WERI-Rb-1 (cell line): ENCODE results near the gene AGPAT1.

Source experiments
- DNase-seq: peaks from one replicate; pipeline ENCODE4 v3.0.0-alpha.2; 2020
- H3K27ac ChIP-seq: fragments of 250-450 bp; sonication (Bioruptor Pico); 2 replicates; pipeline ENCODE4 v1.5.1; 2020; ENCODE audit warnings: mild to moderate bottlenecking, moderate library complexity
- H3K27me3 ChIP-seq: fragments of 250-450 bp; sonication (Bioruptor Pico); 2 replicates; pipeline ENCODE4 v1.5.1; 2021; ENCODE audit warnings: mild to moderate bottlenecking, low read depth, moderate library complexity; ENCODE audit not compliant: insufficient read depth, severe bottlenecking
- H3K36me3 ChIP-seq: fragments of 250-450 bp; sonication (Bioruptor Pico); 2 replicates; pipeline ENCODE4 v1.5.1; 2020; ENCODE audit warnings: mild to moderate bottlenecking, moderate library complexity
- H3K4me3 ChIP-seq: 2 replicates; pipeline ENCODE4 v1.5.1; 2011; ENCODE audit warnings: low read depth, mild to moderate bottlenecking, control low read depth, low read length
- H3K9me3 ChIP-seq: fragments of 250-450 bp; sonication (Bioruptor Pico); 2 replicates; pipeline ENCODE4 v1.5.1; 2021; ENCODE audit warnings: mild to moderate bottlenecking, moderate library complexity; ENCODE audit not compliant: severe bottlenecking
- TF ChIP-seq, protein P1 (sequence below): IDR thresholded peaks from 2 replicates; pipeline ENCODE4 v1.5.1; 2011; ENCODE audit warnings: low read depth, mild to moderate bottlenecking, control low read depth, inconsistent platforms, low read length

Gene AGPAT1

GRCh38 chr6:32166411-32167061, 9.3 kb downstream of the AGPAT1 start:
- TF ChIP-seq, protein P1, sequence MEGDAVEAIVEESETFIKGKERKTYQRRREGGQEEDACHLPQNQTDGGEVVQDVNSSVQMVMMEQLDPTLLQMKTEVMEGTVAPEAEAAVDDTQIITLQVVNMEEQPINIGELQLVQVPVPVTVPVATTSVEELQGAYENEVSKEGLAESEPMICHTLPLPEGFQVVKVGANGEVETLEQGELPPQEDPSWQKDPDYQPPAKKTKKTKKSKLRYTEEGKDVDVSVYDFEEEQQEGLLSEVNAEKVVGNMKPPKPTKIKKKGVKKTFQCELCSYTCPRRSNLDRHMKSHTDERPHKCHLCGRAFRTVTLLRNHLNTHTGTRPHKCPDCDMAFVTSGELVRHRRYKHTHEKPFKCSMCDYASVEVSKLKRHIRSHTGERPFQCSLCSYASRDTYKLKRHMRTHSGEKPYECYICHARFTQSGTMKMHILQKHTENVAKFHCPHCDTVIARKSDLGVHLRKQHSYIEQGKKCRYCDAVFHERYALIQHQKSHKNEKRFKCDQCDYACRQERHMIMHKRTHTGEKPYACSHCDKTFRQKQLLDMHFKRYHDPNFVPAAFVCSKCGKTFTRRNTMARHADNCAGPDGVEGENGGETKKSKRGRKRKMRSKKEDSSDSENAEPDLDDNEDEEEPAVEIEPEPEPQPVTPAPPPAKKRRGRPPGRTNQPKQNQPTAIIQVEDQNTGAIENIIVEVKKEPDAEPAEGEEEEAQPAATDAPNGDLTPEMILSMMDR = peak; percentile 68
- peaks cover 65% of the 10 kb centered on the region for H3K36me3 ChIP-seq
- peak; percentile 67 for DNase-seq
- H3K27ac ChIP-seq = peak overlapping the region; percentile 12; the same call in 1 of the 2 replicates
- H3K27me3 ChIP-seq = no peaks in the 10 kb centered on the region
- no peak overlapping the region for H3K4me3 ChIP-seq
- H3K9me3 ChIP-seq = no peaks in the 10 kb centered on the region

- H3K36me3 ChIP-seq = peaks cover 50% of the 10 kb centered on the region
- H3K4me3 ChIP-seq = no peak within 1 kb of the TSS
- no peaks in the 10 kb centered on the region for H3K27me3 ChIP-seq
- no peaks in the 10 kb centered on the region for H3K9me3 ChIP-seq
- no peak within 1 kb of the TSS for H3K27ac ChIP-seq
- no peak for DNase-seq
- TF ChIP-seq, protein P1 = no peak
These were observed 11.6 kb downstream of the AGPAT1 start, which contains the start of gene EGFL8 for GRCh38 chr6:32164295-32164694. Gene EGFL8 (plus strand): TSS chr6:32164595. CDS start chr6:32166166, 1,571 bp downstream.

- DNase-seq = no peak
- TF ChIP-seq, protein P1 = no peak
- no peak overlapping the region for H3K27ac ChIP-seq
- no peaks in the 10 kb centered on the region for H3K9me3 ChIP-seq
- H3K27me3 ChIP-seq = no peaks in the 10 kb centered on the region
- peaks cover 49% of the 10 kb centered on the region for H3K36me3 ChIP-seq
- H3K4me3 ChIP-seq = no peak overlapping the region
These were observed 12.2 kb downstream of the AGPAT1 start for GRCh38 chr6:32163559-32164258.

DNA sequence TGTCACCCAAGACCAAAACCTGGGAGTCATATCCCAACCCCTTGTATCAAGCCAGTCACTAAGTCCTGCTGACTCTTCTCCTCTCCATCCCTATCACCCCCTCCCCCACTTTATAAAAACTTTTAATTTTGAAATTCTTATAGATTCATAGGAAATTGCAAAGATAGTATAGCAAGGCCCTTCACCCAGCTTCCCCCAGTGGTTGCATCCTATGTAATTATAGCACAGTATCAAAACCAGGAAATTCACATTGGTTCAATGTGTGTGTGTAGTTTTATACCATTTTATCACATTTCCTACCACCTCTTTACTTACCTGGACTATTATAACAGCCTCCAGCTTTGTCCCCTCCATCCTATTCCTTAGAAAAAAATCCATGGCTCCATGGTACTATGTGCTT, 17.8 kb downstream of the AGPAT1 start:
- H3K9me3 ChIP-seq = no peaks in the 10 kb centered on the region
- H3K27me3 ChIP-seq = no peaks in the 10 kb centered on the region
- H3K36me3 ChIP-seq = peaks cover 50% of the 10 kb centered on the region
- no peak for DNase-seq
- TF ChIP-seq, protein P1 = no peak
- no peak overlapping the region for H3K4me3 ChIP-seq
- no peak overlapping the region for H3K27ac ChIP-seq

- Histone ChIP-seq H3K4me3 (no peak overlapping the region), H3K9me3 (no peaks in the 10 kb centered on the region), H3K27ac (no peak overlapping the region), H3K27me3 (no peaks in the 10 kb centered on the region), H3K36me3 (peaks cover 42% of the 10 kb centered on the region)
- TF ChIP-seq, protein P1 = no peak
- DNase-seq = no peak
These were observed 19.0 kb downstream of the AGPAT1 start for GRCh38 chr6:32156891-32157290.
